ENCODE results near the gene TRIO.

Gene TRIO

GRCh38 chr5:14545862-14546261 is 402.7 kb downstream of the TRIO start:
- Histone ChIP-seq H3F3A (ENCODE audit: insufficient read depth, low read length) (no peaks in the 10 kb centered on the region), H4K20me1 (ENCODE audit: insufficient read depth, low read length) (no peaks in the 10 kb centered on the region), H3K4me3 (ENCODE audit: low read length) (no peak overlapping the region), H3K79me2 (ENCODE audit: low read length) (no peaks in the 10 kb centered on the region), H3K9me3 (replicated peaks; ENCODE audit: insufficient read depth, low read length) (no peaks in the 10 kb centered on the region), H3K4me1 (ENCODE audit: low read length) (no peaks in the 10 kb centered on the region), H3K36me3 (replicated peaks; ENCODE audit: insufficient read depth, low read length) (no peaks in the 10 kb centered on the region), H2AFZ (ENCODE audit: low read length) (no peak overlapping the region), H3K27me3 (replicated peaks; ENCODE audit: insufficient read depth, low read length) (no peaks in the 10 kb centered on the region), H3K27ac (ENCODE audit: low read length) (no peak overlapping the region), H3K9ac (ENCODE audit: low read length) (no peak overlapping the region), H3K9me2 (replicated peaks; ENCODE audit: insufficient read depth, low read length) (no peaks in the 10 kb centered on the region), H3K4me2 (ENCODE audit: low read depth, low read length) (no peak overlapping the region)
- TF ChIP-seq EZH2 (optimal IDR thresholded peaks at IDR 0.05; ENCODE audit: low read depth, low read length), result no peak
- TF ChIP-seq CTCF (IDR thresholded peaks at IDR 0.05; ENCODE audit: low read length), result no peak
- no peak for TF ChIP-seq EZH2phosphoT487 (IDR thresholded peaks at IDR 0.05; ENCODE audit: low read length)
- no peak for DNase-seq

DNA sequence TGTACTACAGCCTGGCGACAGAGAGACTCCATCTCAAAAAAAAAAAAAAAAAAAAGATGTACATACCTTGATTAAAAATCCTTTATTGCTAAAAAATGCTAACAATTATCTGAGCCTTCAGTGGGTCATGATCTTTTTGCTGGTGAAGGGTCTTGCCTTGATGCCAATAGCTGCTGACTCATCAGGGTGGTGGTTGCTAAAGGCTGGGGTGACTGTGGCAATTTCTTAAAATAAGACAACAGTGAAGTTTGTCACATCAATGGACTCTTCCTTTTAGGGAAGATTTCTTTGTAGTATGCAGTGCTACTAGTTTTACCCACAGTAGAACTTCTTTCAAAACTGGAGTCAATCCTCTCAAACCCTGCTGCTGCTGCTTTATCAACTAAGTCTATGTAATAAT is 404.5 kb downstream of the TRIO start:
- H4K20me1 ChIP-seq (ENCODE audit: insufficient read depth, low read length), result no peaks in the 10 kb centered on the region
- H3K4me3 ChIP-seq (ENCODE audit: low read length), result no peak overlapping the region
- TF ChIP-seq EZH2phosphoT487 (IDR thresholded peaks at IDR 0.05; ENCODE audit: low read length), result no peak
- no peak for TF ChIP-seq CTCF (IDR thresholded peaks at IDR 0.05; ENCODE audit: low read length)
- TF ChIP-seq EZH2 (optimal IDR thresholded peaks at IDR 0.05; ENCODE audit: low read depth, low read length), result no peak
- H3K36me3 ChIP-seq (replicated peaks; ENCODE audit: insufficient read depth, low read length), result no peaks in the 10 kb centered on the region
- H3K9ac ChIP-seq (ENCODE audit: low read length), result no peak overlapping the region
- no peaks in the 10 kb centered on the region for H3K27me3 ChIP-seq (replicated peaks; ENCODE audit: insufficient read depth, low read length)
- DNase-seq, result no peak
- H3K9me2 ChIP-seq (replicated peaks; ENCODE audit: insufficient read depth, low read length), result no peaks in the 10 kb centered on the region
- no peaks in the 10 kb centered on the region for H3F3A ChIP-seq (ENCODE audit: insufficient read depth, low read length)
- H3K9me3 ChIP-seq (replicated peaks; ENCODE audit: insufficient read depth, low read length), result no peaks in the 10 kb centered on the region
- H3K79me2 ChIP-seq (ENCODE audit: low read length), result no peaks in the 10 kb centered on the region
- H3K27ac ChIP-seq (ENCODE audit: low read length), result no peak overlapping the region
- H3K4me2 ChIP-seq (ENCODE audit: low read depth, low read length), result no peak overlapping the region
- H2AFZ ChIP-seq (ENCODE audit: low read length), result no peak overlapping the region
- no peaks in the 10 kb centered on the region for H3K4me1 ChIP-seq (ENCODE audit: low read length)

DNA sequence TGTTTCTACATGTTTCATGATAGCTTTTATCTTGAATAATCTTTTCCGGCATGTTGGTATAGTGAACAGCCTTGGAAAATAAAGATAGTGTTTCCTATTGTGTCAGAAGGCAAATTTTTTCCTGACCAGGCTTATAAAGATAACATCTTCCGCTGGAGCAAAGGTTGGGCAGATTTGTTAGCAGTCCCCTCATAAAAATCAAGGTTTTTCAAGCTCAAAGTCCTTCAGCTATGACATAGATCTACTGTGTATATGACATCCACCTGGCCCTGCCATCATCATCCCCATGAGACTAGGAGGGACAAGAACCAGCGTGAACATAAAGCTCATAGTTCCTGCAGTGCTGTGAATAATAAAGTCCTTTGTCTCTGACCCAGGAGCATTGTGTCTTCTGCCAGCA is 408.1 kb downstream of the TRIO start:
- H3K27me3 ChIP-seq (replicated peaks; ENCODE audit: insufficient read depth, low read length), result no peaks in the 10 kb centered on the region
- H3K9me2 ChIP-seq (replicated peaks; ENCODE audit: insufficient read depth, low read length), result no peaks in the 10 kb centered on the region
- DNase-seq, result no peak
- H3K27ac ChIP-seq (ENCODE audit: low read length), result no peak overlapping the region
- no peaks in the 10 kb centered on the region for H3F3A ChIP-seq (ENCODE audit: insufficient read depth, low read length)
- H3K79me2 ChIP-seq (ENCODE audit: low read length), result no peaks in the 10 kb centered on the region
- TF ChIP-seq EZH2phosphoT487 (IDR thresholded peaks at IDR 0.05; ENCODE audit: low read length), result no peak
- TF ChIP-seq EZH2 (optimal IDR thresholded peaks at IDR 0.05; ENCODE audit: low read depth, low read length), result no peak
- TF ChIP-seq CTCF (IDR thresholded peaks at IDR 0.05; ENCODE audit: low read length), result no peak
- no peaks in the 10 kb centered on the region for H3K36me3 ChIP-seq (replicated peaks; ENCODE audit: insufficient read depth, low read length)
- no peak overlapping the region for H2AFZ ChIP-seq (ENCODE audit: low read length)
- H3K4me2 ChIP-seq (ENCODE audit: low read depth, low read length), result no peak overlapping the region
- no peaks in the 10 kb centered on the region for H3K9me3 ChIP-seq (replicated peaks; ENCODE audit: insufficient read depth, low read length)
- no peaks in the 10 kb centered on the region for H4K20me1 ChIP-seq (ENCODE audit: insufficient read depth, low read length)
- no peaks in the 10 kb centered on the region for H3K4me1 ChIP-seq (ENCODE audit: low read length)
- no peak overlapping the region for H3K9ac ChIP-seq (ENCODE audit: low read length)
- H3K4me3 ChIP-seq (ENCODE audit: low read length), result no peak overlapping the region
